Smooth muscle cell of the umbilical artery (primary cell): ENCODE measurements around the gene STRA8. TPM values are rescaled to one million over a fixed set of nuclear protein-coding genes. Genes with fewer than 3 reads are reported as not detected.

Source experiments
- total RNA-seq: library from RNA; depleted of rRNA; stranded (reverse); fragments of >200 nt; gene quantifications from 2 replicates; pipeline ENCODE4 v1.2.3, GENCODE V29; 2014

The STRA8 gene
- total RNA-seq: not detected in 2 replicates

DNA sequence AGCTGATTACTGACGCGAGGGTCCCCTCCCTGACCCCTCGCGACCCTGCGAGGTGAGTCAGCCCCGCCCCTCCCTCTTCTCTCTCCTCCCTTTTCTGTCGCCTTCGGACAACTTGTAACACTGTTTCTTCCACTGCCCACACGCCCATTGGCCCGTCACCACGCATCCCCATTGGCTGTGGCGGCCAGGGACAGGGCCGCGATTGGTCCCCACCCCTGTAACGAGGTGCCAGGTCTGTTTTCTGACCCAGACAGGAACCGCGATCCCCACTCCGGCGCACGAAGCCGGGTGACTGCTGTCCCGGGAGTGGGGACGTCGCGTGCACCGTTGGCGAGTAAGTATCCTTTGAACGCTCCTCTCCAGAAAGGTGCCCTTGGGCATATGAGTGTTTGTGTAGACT is at the start of gene STRA8:
Gene STRA8 (plus strand): TSS at position 269 of the 400 bp plus-strand sequence. CDS start 6,687 bp downstream, outside the sequence.

DNA sequence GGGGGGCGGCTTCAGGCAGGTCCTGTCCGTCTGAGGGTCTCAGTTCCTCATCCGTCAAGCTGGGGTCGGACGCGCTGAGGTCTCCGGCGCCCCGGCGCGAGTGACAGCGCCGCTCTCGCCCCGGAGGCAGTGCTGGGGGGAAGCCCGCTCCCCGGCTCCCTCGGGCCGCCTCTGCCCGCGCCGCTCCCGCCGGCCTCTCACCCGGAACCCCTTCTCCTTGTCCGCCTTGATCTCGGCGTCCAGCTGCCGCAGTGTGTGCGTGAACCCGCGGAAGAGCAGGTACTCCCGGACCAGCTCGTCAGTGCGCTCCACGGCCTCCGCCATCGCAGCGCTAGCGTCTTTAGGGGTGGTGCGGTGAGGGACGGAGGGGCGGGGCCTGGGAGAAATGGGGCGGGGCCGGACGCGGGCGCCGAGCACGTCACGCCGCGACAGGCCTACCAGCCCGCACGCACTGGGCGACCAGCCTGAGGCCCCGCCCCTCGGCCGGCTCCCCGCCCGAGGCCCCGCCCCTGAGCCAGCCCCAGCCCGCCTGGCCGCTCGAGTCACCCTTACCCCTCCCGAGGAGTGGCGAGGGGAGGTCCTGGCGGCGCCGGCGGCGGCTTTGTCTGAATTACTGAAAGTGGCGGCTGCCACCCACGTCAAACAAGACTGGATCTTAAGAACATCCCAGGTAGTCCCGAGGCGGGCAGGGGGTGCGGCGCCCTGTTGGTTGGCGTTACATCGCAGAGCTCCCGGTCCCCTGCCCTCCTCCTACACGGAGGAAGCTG is 22.3 kb upstream of the STRA8 start, which contains the start of gene WDR91:
Gene WDR91 (minus strand): TSS at position 348 of the 767 bp plus-strand sequence. CDS start 24 bp downstream, at position 324.

Other genes starting within 250 kb of the STRA8 start
- gene AGBL3, start 247.3 kb upstream of the STRA8 start, total RNA-seq: 0.89 and 0.97 TPM in 2 replicates
- gene TMEM140, start 85.8 kb upstream of the STRA8 start, total RNA-seq: 0.92 and 3.3 TPM in 2 replicates
- 36.2 and 40.4 TPM in 2 replicates for gene CYREN, start 63.1 kb upstream of the STRA8 start, total RNA-seq
- gene WDR91, start 22.3 kb upstream of the STRA8 start, total RNA-seq: 3.7 and 4.8 TPM in 2 replicates